ENCODE measurements around the gene MDFI.

MDFI gene

GRCh38 chr6:41635365-41635764, 2.9 kb upstream of the MDFI start:
- no peak for DNase-seq

DNA sequence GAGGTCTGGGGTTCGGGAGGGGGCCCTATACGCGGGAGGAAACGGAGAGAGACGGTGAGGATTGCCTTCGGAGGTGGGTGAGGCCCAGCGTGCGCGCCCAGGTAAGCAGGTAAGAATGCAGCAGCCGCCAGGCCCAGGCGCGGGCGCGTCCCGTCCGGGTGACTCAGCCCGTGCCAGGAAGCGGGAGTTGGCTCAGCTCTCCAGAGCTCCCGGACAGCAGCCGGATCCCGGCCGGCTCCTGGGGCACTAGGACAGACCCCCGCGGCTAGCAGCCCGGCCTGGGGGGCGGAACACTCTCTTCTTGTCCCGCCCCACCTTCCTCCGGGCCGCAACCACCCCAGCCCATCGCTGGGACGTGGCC, 1.5 kb upstream of the MDFI start:
- DNase-seq = no peak

- no peak for DNase-seq
Observed at GRCh38 chr6:41637194-41638001, 870 bp upstream of the MDFI start.

- DNase-seq = no peak
Observed at GRCh38 chr6:41638935-41639808, 904 bp downstream of the MDFI start.

GRCh38 chr6:41639809-41640371, 1.6 kb downstream of the MDFI start:
- DNase-seq = no peak

- no peak for DNase-seq
Observed at GRCh38 chr6:41640426-41640825, 2.2 kb downstream of the MDFI start.

- no peak for DNase-seq
Observed at GRCh38 chr6:41641352-41641925, 3.2 kb downstream of the MDFI start.

DNA sequence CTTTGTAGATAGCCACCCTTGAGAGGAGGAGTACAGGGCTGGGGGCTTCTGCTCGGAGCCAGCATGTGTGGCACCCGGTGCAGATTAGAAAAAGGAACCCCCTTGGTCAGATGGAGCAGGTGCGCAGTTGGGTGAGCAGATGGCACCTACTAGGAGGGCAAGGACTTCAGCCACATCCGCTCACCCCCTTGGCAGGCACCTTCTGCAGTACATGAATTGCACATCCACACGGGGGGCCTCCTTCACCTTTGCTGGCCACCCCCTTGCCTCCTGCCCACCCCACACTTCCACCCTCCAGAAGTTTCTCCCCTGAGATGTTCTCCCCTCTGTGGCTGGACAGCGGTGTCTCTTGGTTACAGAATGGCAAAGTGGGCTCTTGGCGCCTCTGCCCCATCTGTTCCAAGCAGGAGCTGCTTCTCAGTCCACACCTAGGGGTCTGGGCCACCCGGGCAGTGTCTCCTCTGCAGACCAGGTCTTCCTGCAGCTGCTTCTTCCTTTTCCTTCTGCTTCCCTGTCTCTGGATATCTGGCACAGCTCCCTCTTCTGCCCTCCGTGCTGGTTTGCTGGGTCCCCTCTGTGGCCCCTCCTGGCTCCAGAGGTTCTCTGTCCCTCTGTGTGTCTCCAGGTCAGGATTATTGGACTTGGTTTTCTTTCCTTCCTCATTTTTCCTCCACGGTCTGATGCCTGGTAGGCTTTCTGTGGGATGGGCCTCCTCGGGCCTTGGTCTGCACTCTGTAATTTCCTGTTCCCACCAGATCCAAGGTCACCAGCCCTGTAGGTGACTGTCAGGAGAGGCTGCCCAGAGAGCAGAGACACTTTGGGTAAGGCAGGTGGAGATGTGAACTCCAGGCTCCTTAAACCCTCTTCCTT, 4.1 kb downstream of the MDFI start:
- no peak for DNase-seq

GRCh38 chr6:41642960-41643898, 5.0 kb downstream of the MDFI start:
- DNase-seq = no peak

DNA sequence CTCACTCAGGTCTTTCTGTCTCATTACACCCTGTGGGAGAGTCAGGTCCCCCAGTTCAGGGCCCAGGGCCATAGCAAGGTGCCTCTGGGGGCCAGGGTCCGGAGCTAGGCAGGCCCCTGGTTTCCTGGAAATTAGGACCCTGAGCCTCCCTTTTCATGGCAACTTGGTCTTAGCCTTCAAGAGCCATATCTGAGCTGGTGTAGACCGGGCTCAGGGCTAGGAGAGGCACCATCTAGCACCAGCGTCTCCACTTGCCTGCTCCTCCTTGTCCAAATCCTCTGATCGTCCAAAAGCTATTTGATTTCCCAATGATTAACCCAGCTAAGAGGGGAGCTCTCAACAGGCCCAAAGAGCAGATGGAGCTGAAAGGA, 5.6 kb downstream of the MDFI start:
- DNase-seq = no peak

GRCh38 chr6:41644297-41644879, 6.1 kb downstream of the MDFI start:
- no peak for DNase-seq

GRCh38 chr6:41645007-41645618, 6.8 kb downstream of the MDFI start:
- DNase-seq = no peak

GRCh38 chr6:41646026-41646795, 7.9 kb downstream of the MDFI start:
- DNase-seq = no peak

GRCh38 chr6:41647061-41647511, 8.8 kb downstream of the MDFI start:
- DNase-seq = no peak

DNA sequence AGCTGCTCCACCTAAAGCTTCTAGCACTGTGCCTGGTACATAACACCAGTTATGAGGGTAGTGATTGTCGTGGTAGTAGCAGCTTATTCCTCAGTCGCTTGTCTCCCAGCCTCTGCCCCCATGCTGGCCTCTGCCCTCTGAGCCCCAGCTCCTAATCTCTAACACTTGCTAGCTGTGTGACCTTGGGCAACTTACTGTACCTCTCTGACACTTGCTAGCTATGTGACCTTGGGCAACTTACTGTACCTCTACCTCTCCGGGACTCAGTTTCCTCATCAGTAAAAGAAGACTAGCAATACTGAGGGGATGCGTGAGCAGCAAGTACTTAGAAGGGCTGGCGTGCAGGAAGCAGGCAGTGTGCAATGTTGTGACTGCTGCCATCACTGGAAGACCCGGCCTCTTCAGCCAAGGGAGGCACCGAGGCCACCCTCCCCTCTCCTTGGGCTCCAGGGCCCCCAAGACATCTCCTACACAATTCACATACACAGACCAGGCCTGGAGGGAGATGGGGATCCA, 9.9 kb downstream of the MDFI start:
- no peak for DNase-seq

DNA sequence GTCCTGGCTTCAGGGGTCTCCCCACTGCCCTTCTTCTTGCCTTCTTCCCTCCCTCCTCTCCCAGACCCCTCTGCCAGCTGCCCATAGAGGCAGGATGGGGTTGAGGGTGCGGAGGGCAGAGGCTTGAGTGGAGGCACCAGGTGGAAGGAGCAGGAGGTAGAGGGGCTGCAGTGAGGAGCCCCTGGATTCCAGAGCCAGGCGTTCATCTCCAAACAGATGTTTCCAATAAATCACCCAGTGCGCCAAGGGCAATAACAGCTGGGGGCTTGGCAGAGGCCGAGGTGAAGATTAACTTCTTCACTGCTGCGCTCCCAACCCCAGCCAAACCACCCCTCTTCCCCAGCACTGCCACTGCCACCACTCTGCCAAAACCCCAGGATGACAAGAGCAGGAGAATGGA, 10.7 kb downstream of the MDFI start:
- no peak for DNase-seq

GRCh38 chr6:41649596-41649995, 11.3 kb downstream of the MDFI start:
- DNase-seq = no peak

DNA sequence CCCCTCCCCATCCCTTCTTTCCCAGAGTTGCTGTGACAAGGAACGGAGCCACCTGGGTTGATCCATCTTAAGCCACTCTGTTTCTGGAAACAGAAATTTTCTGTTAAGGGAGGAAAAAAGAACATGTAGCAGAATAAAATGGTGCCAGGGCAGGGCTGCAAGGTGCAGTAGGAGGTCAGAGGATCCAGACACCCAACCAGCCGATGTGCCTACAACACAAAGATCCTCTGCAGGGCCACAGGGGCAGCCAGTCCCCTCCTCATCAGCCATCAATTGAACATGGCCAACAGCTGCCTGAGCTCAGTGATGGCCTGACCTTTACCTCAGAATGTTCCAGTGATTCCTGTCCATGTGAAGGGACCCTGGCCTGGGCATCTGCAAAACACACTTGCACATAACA, 11.9 kb downstream of the MDFI start:
- DNase-seq = no peak

DNA sequence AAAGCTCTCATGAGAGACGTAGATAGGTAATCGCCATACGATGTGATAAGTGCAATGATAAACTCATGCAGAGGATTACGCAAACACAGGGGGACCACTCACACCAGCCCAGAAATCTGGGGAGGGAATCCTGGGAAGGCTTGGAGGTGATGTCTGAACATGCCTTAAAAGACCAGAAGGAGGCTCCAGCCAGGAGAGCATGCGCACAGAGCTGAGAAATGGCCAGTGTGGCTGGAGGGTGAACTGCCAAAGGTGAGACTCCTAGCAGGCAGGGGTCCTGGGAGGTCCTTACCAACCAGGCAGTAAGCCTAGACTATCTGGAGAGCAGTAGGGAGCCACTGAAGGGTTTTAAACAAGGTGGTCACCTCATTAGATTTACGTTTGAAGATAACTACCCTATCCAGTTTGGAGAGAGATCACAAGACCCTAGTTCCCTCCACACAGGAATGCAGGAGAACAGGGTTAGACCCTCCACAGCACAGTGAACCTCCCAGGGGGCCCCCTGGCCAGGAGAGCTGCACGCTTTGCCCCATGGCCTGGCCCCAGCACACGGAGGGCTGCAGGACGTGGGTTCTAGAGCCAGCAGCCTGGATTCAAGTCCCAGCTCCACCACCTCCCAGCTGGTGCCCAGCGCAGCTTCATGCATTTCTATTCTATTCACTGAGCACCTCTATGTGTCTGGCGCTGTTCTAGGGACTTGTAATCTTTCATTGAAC, 13.1 kb downstream of the MDFI start:
- DNase-seq = no peak

Data from stimulated activated naive CD4-positive, alpha-beta T cell treated with Interleukin-2 at 50 U/mL for 16 hours (primary cell).